NCI-H2029 (cell line): ENCODE data around the gene XPO6.

ENCODE experiments used
- DNase-seq: peaks from one replicate; lab custom pipeline; 2025; lab: John Stamatoyannopoulos, UW

The XPO6 gene

DNA sequence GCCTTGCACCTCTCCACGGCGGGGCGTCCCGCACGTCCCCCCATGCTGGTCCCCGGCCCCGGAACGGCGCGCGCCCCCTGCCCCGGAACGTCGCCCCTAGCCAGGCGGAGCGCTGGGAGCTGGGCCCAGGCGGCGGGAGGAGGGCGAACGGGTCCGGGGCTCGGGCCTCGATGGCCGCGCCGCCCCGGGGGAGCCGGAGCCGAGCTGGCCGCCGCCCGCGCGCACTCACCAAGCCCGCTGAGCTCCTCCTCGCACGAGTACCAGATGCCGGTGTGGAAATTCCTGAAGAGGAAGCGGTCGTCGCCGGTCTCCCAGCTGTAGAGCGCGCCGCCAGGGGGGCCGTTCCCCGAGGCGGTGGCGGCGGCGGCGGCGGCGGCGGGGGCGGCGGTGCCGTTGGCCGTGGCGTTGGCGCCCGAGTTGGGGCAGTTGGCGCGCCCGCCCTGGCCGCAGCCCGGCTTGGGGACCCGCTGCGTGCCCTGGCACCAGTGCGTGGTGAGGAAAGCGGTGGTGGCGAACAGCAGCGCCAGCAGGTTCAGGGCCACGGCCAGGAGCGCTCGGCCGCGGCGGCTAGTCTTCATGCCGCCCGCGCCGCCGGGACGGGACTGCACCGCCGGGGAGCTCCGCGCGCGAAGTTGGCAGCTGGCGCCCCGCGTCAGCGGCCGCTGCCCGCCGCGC is 148.8 kb downstream of the XPO6 start:
- no peak for DNase-seq

DNA sequence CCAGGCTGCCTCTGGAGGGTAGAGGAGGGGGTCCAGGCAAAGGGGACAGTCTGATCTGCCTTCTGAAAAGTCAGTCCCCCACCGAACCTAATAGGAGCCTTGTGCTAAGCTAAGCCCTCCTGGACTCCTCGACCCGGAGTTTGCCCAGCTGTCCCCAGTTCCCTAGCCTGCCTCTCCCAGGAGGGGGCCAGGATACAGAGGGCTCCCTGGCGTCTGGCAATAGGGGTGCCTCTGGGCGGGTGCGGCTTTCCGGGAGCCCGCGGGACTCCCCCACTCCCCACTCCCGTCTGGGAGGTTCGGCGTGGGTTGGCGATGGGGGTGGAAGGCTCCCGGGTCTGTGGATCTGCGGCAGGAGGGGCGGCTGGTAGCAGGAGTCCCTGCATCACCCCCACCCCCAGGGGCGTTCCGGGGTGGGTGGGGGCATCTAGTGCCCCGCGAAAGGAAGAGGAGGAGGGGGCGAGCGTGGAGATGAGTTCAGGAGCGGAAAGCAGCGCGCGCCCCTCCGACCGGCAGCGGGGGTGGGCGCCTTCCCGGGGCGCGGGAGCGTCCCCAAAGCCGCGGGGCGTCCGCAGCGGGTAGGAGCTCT is 149.4 kb downstream of the XPO6 start:
- DNase-seq, result no peak

DNA sequence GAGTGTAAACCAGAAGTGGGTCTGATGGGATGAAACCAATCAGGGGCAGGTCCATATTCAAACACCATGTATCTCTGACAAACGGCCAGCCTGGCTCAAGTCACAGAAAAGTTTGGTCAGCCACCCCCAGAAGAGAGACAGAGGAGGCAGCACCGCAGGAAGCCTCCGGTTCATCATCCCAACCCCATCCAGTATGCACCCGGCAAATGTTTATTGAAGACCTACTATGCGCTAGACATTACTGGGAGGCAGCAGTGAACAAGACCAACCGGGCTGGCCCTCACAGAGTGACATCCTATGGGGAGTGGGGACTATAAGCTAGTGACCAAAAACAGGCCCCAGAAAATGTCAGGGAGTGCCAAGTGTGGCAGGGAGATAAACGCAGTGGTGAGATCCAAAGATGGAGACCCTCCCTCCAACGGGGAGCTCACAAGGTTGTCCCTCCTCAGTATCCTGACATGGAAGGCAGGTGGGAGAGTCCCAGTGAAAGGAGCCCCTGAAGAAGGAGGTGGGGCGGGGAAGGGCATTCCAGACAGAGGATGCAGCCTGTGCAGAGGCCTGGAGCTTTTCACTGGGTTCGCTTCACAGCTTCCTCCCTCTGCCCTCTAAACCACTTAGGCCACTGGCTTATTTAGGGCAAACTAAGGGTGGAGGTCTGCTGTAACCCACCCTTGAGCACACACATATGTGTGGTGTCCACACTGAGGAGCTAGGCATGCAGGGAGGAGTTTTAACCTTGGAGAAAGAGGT is 150.2 kb downstream of the XPO6 start:
- DNase-seq, result no peak

DNA sequence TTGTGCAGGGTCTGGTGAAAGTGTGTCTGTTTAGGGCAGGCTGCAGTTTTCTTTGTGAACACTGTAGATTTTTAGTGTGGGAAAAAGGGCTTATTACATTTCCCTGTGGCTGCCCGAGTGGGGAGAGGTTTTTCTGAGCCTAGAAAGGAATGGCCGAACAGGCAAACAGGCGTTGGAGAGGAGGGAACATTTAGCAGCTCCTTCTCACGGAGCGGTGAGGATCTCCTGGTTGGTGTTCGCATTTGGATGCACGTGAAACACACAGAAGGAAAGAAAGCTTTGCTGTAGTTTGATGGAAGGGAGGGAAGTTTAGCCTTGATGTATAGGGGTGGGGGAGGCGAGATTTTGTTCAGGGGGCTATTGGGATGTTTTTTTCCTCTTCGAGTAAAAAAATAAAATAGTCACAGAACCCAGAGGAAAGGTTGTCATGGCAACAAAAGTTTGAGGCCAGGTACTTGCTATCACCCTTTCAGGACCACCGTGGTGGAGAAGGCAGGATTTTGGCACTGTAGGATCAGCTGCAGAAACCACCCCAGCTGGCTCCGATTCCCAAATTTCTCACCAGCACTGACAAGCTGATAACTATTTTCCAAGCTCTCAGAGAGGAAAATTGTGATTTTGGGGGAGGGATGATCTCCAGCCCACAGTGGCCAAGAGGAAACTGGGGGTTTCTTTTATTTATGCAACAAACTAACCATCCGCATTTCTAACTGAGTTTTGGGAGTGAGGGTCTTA is 151.8 kb downstream of the XPO6 start:
- DNase-seq, result no peak

DNA sequence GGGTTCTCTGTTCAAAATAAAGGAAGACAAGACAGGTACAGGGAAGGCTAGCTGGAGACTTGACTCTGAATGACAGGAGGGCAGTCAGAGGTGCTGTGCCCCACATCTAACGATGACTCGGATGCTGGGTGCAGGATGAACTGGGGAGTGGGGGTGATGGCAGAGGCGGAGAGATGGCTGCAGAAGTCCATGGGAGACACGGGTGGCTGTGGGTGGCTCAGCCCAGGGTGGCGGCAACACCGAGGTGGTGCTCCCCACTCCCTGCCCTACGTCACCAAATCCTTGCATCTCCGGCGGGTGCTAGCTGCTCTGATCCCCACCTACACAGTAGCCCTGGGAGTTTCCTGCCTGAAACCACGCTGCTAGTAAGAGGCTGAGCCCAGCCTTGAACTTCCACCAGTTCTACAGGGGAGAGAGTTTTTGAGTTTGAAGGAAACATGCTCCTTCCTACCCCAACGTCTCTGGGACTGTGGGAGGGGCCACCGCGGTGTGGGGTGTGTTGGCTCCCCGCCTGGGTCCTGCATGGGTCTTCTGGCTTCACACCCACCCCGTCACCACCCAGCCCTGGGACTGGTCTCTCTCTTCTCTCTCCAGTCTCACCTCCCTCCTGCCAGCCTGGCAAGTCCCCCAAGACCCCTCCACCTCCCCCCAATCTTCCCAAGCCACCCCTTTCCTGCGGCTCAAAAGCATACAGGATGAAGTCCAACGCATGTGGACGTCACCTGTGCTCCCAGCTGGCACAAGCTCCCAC is 152.8 kb downstream of the XPO6 start:
- DNase-seq, result no peak

DNA sequence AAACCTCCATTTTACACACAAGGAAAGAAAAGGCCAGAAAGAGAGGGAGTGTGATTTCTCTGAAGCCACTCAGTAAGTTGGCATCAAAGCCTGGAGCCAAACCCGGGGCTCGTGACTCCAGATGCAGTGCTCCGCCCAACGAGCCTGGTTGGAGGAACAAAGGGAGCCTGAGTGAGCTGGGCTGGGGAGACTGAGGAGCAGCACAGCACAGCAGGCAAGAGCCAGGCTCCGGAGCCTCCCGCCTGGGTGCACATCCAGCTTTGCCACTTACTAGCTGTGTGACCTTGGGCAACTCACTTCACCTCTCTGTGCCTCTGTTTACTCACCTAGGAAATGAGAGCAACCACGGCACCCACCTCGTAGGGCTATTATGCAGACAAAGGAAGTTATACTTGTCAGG is 153.8 kb downstream of the XPO6 start:
- no peak for DNase-seq

DNA sequence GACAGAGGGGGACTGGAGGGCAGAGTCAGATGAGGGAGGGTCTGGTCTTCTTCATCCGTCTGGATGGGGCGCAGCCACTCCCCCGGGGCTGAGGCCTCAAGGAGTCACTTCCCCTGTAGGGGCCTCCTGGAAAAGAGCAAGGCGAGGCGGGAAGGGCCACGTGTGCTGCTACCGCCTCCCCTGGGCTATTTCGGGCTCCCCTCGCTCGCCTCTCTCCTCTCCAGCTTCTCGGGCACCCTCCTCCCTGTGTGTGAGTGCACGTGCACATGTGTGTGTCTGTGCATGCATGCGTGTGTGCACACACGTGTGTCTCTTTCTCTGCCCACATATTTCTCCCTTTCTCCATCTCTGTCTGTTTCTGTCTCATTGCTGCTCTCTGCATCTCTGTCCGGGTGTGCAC is 158.3 kb downstream of the XPO6 start:
- DNase-seq, result no peak

DNA sequence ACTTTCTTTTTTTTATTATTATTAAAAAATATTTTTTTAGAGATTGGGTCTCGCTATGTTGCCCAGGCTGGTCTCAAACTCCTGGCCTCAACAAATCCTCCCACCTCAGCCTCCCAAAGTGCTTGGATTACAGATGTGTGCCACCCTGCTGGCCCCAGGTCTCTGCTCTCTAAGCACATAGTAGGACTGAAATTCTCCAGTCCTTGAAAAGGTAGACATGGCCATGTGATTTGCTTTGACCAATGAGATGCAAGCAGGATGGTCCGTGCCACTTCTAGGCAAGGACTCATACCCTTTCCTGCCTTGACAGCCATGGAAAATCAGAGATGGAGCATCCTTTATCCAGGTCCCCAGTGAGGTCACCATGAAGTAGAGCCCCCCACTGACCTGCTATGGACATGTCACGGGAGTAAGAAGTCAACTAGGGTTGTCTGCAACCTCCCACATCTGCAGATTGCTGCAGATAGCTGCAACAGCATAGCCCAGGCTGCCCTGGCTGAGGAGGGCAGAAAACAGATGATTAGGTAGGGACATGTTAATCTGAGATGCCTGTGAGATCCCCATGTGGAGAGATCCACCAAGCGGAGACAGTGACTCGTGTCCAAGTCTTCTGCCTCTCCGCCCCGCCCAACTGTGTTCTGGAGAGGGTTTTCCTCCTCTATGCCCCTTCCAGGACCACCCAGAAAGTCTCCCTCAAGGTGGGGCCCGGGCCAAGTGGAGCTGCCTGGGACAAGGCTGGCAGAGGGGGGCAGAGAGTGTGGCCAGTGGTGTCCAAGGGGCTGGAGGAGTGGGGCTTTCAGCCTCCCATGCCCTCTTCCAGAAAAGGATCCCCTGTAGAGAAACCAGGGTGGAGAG is 159.3 kb downstream of the XPO6 start:
- DNase-seq, result no peak

DNA sequence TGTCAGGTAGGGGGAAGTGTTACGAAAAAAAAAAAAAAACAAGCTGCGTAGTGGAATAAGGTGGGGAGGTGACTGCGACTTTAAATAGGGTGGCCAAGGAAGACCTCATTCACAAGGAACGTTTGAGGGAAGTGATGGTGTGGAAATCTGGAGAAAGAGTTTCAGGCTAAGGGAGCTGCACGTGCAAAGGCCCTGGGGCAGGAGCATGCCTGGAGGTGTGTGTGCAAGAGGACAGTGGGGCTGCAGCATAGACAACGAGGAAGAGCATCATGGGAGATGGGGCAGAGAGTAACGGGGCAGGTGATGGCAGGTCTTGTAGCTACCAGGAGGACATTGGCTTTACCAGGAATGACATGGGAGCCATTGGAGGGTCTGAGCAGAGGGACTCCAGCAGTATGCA is 160.3 kb downstream of the XPO6 start:
- DNase-seq, result no peak
